GM21423 (cell line): Measurements from ENCODE around the gene VMP1.
"Not testable (repeated sequence)": the region's sequence is repeated elsewhere in the genome, so short reads cannot be mapped to it uniquely, and the experiment has no call there.

Experiments
- ATAC-seq: cut with Tn5 transposase; IDR thresholded peaks from one replicate; pipeline ENCODE4 v1.9.1; 2021; ENCODE audit warnings: mild to moderate bottlenecking, moderate library complexity; ENCODE audit not compliant: unreplicated experiment

VMP1 gene

DNA sequence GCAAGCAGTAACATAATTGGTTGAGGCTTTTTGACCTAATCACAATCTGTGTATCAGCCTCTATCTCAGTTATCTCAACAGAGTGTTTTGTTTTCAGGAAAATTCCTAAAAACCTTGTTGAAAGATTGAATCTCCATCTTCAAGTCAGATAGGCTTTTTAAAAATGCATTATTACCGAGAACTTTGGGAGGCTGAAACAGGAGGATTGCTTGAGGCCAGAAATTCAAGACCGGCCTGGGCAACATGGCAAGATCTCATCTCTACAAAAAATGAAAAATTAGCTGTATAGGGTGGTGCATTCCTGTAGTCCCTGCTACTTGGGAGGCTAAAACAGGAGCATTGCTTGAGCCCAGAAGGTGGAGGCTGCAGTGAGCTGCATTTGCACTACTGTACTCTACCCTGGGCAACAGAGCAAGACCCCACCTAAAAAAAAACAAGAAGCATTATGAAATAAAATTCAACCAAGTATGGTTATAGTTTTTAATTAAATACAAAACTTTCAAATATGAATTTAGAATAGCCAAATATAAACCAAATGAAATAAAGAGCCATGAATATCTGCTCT lies 68.4 kb downstream of the VMP1 start:
- no peak for ATAC-seq

DNA sequence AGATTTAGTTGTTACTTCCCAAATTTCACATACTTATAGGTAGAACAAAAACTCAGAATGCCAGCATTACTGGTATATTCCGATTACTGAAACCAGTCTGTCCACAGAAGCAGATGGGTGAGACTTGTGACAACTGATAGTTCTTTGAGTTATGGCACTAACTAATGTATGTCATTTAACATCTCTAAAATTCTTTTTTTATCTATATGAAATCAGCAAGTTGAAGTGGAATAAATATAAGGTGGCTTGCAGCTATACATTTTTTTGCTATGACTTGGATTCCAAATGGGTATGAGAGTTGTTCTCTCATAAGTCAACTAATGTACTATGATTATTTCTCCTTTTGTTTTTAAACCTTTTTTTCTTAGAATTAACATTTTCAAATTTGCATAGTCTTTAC lies 69.1 kb downstream of the VMP1 start:
- ATAC-seq: no peak

DNA sequence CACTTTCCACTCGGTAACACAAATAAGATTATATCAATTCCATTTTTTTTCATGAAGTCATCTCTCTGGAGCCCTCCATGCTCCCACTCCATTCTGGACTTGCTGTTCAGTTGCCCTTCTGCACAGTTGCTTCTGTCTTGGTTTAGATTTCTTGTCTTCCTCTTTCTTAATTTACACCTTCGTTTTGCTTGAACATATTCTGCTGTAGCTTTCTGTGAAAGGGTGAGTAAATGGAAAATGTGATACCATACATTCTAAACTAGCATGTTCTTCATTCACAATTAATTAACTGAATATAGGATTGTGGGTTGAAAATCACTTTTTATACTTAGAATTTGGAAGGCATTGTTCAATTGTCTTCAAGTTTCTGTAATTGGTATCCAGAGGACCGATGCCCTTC lies 69.6 kb downstream of the VMP1 start:
- no peak for ATAC-seq

DNA sequence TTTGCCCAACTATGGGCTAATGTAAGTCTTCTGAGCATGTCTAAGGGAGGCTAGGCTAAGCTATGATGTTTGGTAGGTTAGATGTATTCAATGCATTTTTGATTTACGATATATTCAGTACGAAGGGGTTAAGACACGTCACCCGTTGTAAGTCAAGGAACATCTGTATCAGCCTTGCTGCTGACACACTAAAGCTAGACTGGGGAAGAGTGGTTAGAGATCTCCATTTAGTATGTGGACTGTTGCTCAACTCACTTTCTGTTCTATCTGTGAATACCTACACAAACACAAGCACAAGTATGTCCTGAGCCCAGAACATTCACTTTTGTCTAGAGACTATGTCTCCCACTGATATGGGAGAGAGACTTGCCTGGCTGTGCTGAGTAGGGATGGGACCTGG lies 71.5 kb downstream of the VMP1 start:
- no peak for ATAC-seq

DNA sequence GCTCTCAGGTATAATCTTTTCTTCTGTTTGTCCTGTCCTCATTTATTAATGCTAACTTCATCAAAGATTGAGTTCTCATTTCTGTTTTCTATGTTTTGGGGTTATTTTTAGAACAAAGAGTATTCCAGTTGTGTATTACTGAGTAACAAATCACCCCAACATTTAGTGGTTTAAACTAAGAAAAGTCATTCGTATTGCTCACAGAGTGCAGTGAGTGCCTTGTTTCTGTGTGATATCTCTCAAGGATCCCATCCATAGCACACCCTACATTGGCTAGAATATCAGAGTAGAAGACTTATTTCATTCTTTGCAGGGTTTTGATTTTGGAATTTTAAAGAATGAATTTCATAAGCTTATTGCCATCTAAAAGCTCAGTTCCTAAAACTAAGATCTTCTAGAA lies 72.1 kb downstream of the VMP1 start:
- ATAC-seq: no peak

DNA sequence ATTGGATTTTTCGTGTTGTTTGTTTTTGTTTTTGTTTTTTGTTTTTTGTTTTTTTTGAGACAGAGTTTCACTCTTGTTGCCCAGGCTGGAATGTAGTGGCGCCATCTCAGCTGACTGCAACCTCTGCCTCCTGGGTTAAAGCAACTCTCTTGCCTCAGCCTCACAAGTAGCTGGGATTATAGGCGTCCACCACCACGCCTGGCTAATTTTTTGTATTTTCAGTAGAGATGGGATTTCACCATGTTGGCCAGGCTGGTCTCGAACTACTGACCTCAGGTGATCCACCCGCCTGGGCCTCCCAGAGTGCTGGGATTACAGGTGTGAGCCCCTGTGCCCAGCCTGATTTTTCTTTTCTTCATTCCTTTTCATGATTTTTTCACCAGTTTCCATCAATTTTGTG lies 73.1 kb downstream of the VMP1 start:
- not testable (repeated sequence) for ATAC-seq

DNA sequence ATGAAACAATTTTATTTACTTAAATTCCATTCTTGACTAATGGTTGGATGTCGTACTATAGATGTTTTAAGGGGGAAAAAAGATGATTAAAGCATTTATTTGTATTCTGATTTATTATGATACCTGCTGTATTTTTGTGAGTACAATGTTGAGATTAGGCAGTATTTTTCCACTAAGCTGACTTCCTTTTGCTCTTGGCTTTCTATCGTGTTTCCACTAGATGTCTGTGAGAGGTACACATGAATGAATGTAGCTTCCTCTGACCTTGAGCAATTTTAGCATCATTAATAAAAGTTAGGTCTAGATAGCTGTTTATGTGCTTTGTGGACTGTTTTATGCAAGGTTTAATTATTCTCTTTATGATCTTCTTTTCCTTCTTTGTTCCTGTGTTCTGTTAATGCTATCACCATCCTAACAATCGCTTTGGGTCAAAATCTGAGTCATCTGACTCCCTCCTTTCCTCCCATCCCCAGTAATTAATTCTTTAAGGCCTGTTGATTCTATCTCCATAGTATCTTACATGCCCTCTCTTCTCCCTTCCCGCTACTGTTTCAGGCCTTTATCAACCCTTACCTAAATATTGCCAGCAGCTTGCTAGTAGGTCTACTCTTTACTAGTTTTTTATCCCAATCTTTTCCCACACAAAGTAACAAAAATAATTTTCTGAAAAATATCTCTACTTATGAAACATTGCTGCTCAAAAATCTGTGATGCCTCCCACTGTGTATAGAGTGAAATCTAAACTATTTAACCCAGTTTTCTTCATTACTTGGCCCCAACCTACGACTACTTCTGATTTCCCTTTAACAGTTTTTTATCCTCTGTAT lies 76.0 kb downstream of the VMP1 start:
- no peak for ATAC-seq

DNA sequence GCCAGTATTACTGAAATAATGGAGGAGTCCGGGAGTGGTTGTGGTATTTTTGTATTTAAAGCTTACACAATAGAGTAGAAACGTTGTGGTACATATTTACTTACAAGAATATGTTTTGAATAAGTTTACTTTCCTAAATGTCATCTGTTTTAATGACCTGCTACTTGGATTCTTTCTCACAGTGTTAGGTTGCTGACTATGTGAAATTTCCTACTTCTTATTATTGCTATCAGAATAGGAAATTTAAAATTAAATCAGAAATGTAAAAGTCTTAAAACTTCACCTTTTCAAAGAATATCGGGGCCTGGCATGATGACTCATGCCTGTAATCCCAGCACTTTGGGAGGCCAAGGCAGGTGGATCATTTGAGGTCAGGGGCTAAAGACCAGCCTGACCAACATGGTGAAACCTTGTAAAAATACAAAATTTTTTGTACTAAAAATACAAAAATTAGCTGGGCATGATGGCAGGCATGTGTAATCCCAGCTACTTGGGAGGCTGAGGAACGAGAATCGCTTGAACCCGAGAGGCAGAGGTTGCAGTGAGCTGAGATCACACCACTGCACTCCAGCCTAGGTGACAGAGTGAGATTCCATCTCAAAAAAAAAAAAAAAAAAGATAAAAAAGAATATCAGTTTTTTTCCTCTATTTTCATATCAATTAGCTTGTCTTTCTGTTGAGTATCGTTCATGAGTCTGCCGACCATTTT lies 77.8 kb downstream of the VMP1 start:
- no peak for ATAC-seq

DNA sequence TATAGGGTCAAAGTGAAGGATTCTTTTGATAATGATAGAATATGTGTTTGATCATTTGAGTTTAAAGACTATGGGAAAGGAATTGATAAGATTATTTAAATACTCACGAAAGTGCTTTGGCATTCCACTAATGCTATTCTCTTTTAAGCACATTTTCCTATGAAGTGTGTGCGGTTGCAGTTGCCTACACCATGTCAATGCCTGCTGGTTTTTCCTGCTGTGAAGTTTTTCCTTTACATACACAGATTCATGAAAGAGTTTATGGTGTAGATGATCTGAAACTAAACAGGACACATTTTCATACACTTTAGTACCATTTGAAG lies 78.7 kb downstream of the VMP1 start:
- ATAC-seq: no peak

DNA sequence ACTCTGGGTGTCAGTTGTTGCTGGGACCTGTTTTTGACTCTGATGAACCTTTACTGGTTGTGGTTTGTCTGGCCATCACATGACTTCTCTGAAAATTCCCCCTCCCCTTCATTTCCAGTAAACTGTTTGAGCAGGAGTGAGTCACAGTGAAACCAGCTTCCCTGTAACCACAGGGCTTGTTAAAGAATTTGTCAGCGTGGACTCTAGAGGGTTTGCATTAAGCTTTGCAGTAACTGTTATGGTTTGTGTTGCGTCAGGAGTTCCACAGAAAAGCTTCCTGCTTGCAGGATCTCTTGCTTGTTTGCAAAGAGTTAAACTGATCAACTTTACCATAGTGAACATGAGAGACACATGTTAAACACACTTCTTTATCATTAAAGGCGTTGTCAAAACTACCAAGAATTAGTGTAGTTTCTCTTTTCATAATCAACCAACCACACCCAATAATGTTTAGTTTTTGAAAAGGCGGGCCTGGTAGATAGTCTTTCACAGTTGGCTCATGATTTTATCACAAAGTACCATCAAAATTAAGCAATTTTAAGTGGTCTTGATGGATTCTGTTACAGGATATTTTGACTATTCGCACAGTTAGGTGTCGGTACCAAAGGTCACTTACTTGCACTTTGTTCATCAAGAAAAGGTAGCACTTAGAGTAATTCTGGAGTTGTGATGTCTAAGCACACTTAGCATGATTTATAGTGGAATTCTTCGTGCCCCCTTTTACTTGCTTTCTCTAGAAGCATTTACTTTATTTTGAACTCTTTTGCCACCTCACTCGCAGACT lies 79.3 kb downstream of the VMP1 start:
- ATAC-seq: peak; percentile 85

DNA sequence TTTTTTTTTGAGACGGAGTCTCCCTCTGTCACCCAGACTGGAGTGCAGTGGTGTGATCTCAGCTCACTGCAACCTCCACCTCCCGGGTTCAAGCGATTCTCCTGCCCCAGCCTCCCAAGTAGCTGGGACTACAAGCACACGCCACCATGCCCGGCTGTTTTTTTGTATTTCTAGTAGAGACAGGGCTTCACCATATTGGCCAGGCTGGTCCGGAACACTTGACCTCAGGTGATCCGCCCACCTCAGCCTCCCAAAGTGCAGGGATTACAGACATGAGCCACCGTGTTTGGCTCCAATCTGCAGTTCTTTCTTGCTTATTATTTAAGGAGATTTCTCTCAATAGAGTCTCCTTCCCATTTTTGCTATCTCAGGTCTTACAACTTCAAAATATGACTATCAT lies 82.4 kb downstream of the VMP1 start:
- ATAC-seq: not testable (repeated sequence)

DNA sequence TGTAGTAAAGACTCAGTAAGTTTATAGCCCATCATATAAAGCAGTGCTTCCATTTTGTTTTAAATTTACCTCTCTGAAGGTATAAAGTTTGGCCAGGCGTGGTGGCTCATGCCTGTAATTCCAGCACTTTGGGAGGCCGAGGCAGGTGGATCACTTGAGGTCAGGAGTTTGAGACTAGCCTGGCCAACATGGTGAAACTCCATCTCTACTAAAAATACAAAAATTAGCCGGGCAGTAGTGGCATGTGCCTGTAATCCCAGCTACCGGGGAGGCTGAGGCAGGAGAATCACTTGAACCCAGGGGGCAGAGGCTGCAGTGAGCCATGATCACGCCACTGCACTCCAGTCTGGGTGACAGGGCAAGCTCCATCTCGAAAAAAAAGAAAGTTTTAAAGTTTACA lies 83.0 kb downstream of the VMP1 start:
- ATAC-seq: not testable (repeated sequence)

DNA sequence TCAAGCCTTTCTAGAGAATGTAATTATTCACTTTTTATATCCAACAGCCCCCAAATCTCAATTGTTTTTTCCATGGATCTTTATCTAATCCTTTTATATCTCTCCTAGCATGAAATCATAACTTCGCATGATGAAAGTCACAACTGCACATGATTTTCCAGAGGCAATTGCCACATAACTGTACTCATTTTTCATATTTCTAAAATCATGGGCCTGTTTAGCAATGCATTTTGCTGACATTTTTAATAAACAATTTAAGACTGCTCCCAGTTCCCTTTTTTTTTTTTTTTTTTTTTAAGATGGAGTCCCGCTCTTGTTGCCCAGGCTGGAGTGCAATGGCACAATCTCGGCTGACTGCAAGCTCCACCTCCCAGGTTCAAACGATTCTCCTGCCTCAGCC lies 83.5 kb downstream of the VMP1 start:
- ATAC-seq: no peak

DNA sequence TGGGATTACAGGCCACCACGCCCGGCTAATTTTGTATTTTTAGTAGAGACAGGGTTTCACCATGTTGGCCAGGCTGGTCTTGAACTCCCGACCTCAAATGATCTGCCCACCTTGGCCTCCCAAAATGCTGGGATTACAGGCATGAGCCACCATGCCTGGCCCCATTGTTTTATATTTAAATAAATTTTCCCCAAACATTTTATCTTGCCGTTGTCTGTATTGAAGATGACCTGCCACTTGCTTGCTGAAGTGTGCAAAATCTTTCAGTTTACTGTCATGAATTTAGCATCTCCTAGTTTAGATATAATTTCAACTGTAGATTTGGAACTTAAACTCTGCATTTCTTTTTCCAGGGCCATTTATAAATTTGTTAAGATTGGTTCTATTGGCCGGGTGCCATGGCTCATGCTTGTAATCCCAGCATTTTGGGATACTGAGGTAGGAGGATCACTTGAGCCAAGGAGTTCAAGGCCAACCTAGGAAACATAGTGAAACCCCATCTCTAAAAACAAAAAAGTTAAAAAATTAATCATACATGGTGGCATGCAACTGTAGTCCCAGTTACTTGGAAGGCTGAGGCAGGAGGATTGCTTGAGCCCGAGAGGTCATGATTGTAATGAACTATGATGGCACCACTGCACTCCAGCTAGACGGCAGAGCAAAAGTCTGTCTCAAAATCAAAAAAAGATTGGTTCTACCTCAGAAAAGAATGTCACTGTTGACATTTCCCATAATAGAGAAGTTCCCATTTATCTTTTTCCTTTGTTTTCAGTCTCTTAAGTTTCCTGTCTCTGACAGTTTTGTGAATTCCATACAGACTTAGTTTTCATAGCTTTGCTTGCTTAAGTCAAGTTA lies 84.4 kb downstream of the VMP1 start:
- ATAC-seq: no peak

DNA sequence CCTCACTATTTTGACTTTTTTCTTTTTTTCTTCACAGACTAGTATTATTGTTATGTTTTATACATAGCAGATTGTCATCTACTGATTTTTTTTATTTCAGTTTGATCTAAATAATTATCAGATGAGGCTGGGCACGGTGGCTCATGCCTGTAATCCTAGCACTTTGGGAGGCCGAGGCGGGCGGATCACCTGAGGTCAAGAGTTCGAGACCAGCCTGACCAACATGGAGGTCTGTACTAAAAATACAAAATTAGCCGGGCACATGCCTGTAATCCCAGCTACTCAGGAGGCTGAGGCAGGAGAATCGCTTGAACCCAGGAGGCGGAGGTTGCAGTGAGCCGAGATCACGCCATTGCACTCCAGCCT lies 85.0 kb downstream of the VMP1 start:
- ATAC-seq: not testable (repeated sequence)

DNA sequence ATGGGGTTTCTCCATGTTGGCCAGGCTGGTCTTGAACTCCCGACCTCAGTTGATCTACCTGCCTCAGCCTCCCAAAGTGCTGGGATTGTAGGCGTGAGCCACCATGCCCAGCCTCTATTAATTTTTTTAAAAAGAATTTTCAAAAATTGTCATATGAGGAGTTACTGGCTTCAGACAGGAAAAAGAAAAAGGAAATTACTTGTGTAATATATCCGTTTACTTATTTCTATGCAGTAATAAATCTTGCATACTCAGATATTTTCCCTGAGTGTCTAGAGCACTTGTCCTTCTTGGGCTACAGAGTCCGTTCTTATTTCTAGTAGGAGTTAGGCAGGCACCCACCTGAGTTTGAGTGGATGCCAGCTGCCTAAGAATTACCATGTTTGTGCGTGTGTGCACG lies 85.8 kb downstream of the VMP1 start:
- no peak for ATAC-seq

DNA sequence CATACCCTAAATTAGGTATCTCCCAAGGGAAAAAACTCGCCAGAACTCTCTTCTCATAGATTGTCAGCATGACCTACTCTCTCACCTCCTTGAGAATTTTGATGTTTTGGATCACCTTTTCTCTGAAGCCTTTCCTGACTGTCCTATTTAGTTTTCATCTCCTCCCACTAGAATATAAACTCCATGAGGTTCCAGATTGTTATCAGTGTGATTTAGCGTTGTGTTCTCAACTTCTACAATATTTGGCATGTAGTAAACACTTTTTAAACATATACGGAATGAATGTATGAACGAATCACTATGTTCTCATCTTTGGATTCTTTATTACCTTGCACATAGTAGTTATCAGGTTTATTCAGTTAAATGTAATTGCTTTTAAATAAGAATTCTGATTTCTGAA lies 88.7 kb downstream of the VMP1 start:
- no peak for ATAC-seq

DNA sequence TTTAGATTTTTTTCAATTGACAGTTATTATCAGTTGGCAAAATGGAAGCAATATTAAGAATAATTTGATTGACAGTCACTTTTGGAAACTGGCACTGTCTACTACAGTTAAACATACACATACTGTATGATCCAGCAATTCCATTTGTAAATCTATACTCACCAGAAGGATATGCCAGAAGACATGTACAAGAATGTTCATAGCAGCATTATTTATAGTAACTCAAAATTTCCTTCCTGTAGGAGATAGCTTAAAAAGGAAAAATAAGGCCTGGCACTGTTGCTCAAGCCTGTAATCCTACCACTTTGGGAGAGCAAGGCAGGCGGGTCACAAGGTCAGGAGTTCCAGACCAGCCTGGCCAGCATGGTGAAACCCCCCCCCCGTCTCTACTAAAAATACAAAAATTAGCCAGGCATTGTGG lies 89.3 kb downstream of the VMP1 start:
- no peak for ATAC-seq

DNA sequence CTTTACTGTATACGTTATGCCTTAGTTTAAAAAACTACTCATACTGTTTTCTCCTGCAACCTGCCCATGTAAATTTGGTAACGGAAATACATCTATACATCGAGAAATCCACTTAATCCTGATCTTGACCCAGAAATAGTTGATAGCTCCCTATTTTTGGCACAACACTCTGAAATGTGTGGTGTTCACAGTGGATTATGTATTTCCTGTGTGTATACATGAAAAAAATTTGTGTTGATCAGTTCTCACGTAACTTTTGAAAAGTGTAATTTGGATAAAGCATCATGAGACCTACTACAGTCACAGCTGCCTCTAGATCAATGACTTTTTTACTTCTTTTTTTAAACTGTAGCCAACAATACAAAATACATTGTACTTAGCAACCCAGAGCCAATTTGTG lies 90.7 kb downstream of the VMP1 start:
- ATAC-seq: no peak

DNA sequence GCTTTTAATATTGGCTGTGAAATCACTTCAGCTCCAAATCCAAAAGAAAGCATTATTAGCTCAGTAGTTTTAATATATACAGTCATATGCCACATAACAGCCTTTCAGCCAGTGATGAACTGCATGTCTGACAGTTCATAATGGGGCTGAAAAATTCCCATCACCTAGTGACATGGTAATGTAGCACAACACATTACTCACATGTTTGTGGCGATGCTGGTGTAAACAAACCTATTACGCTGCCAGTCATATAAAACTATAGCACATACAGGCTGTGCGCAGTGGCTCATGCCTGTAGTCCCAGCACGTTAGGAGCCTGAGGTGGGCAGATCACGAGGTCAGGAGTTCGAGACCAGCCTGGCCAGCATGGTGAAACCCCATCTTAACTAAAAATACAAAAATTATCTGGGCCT lies 93.1 kb downstream of the VMP1 start:
- no peak for ATAC-seq

DNA sequence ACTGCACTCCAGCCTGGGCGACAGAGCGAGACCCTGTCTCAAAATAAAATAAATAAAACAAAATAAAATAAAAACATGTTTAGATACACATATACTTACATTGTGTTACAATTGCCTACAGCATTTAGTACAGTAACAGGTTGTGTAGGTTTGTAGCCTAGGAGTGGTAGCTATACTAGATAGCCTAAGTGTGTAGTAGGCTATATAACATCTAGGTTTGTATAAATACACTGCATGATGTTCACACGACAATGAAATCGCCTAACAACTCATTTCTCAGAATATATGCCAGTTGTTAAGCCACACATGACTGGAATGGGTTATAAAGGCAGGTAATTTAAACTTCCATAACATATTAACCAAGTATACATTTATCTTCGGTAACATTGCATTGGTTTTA lies 94.7 kb downstream of the VMP1 start:
- ATAC-seq: no peak
